Neutrophil (primary cell): Measurements from ENCODE around the gene RPE.

Source experiments
- H3K27ac ChIP-seq: fragments of 200-600 bp; sonication (generic); 2 replicates; pipeline ENCODE4 v1.5.1; 2016; ENCODE audit warnings: mild to moderate bottlenecking, moderate library complexity
- H3K27me3 ChIP-seq: fragments of 200-600 bp; sonication (generic); 2 replicates; pipeline ENCODE4 v1.6.0; 2016; ENCODE audit warnings: mild to moderate bottlenecking
- H3K36me3 ChIP-seq: fragments of 200-600 bp; sonication (generic); 2 replicates; pipeline ENCODE4 v1.5.1; 2017
- H3K4me1 ChIP-seq, 2 experiments: fragments of 200-600 bp in 1 of 2; sonication (generic) in 1 of 2; 1 replicate in 1 of 2; 2 replicates in 1 of 2; pipeline versions ENCODE4 v1.5.1 to v1.6.1; 2013 to 2016; ENCODE audit warnings: low read depth in 1 of 2, low read length in 1 of 2, mild to moderate bottlenecking in 1 of 2, moderate library complexity in 1 of 2; ENCODE audit not compliant: control insufficient read depth in 1 of 2, insufficient read depth in 1 of 2
- H3K4me3 ChIP-seq, 2 experiments: fragments of 200-600 bp in 1 of 2; sonication (generic) in 1 of 2; 1 replicate in 1 of 2; 2 replicates in 1 of 2; pipeline ENCODE4 v1.5.1; 2013 to 2016; ENCODE audit warnings: low read depth in 1 of 2, low read length in 1 of 2, mild to moderate bottlenecking in 1 of 2, moderate library complexity in 1 of 2
- H3K9me3 ChIP-seq: fragments of 200-600 bp; sonication (generic); 2 replicates; pipeline ENCODE4 v1.5.1; 2016
- CTCF ChIP-seq: fragments of 200-600 bp; sonication (generic); IDR thresholded peaks from 2 replicates; pipeline ENCODE4 v1.5.1; 2016; ENCODE audit warnings: antibody characterized with exemption

Gene RPE

GRCh38 chr2:210063306-210063705 is 60.9 kb downstream of the RPE start:
- H3K36me3 ChIP-seq = peaks cover 14% of the 10 kb centered on the region
- H3K4me3 ChIP-seq = no peak overlapping the region
- no peak overlapping the region for H3K27ac ChIP-seq
- TF ChIP-seq CTCF = no peak
- no peaks in the 10 kb centered on the region for H3K9me3 ChIP-seq
- H3K4me1 ChIP-seq = no peaks in the 10 kb centered on the region
- H3K27me3 ChIP-seq = no peaks in the 10 kb centered on the region
